B cell (primary cell): ENCODE data around the gene MEAK7. TPM values are rescaled to one million over a fixed set of nuclear protein-coding genes. Genes with fewer than 3 reads are reported as not detected.

Experiments
- ATAC-seq: fragments of 200-7000 bp; cut with Tn5 transposase; one replicate; pipeline ENCODE4 v1.10.0; 2021; ENCODE audit warnings: low read depth, mild to moderate bottlenecking, moderate number of reproducible peaks, moderate library complexity
- CTCF ChIA-PET: fragments of 350-600 bp; sonication (Branson Sonifier 250); formaldehyde crosslinking; loops from one replicate; lab custom pipeline; 2021; ENCODE audit warnings: antibody characterized with exemption, inconsistent platforms; lab: Charles Lee
- POLR2A ChIA-PET: fragments of 350-600 bp; sonication (Branson Sonifier 250); formaldehyde crosslinking; loops from one replicate; lab custom pipeline; 2021; ENCODE audit warnings: antibody characterized with exemption; lab: Charles Lee
- DNase-seq: peaks from one replicate; pipeline ENCODE4 v3.0.0; 2013
- H2AFZ ChIP-seq: 2 replicates; pipeline ENCODE4 v1.6.1; 2012; ENCODE audit warnings: mild to moderate bottlenecking, low read depth, low read length; ENCODE audit not compliant: insufficient read depth, poor library complexity, severe bottlenecking
- H3K27ac ChIP-seq, 2 donors: 1 replicate in 1 of 2; 2 replicates in 1 of 2; pipeline ENCODE4 v1.5.1; 2012 to 2013; ENCODE audit warnings: low read length in 2 of 2, mild to moderate bottlenecking in 2 of 2, moderate library complexity in 1 of 2
- H3K27me3 ChIP-seq, 4 experiments: fragments of 200-600 bp in 1 of 4; sonication (generic) in 1 of 4; replicated peaks in 1 of 4; 1 replicate in 2 of 4; 2 replicates in 2 of 4; pipeline versions ENCODE4 v1.6.1 to v1.7.0; 2013 to 2016; ENCODE audit warnings: low read length in 3 of 4, mild to moderate bottlenecking in 2 of 4, mixed read lengths in 1 of 4, moderate library complexity in 1 of 4; ENCODE audit not compliant: insufficient read depth in 4 of 4, control insufficient read depth in 3 of 4; ENCODE audit errors: control extremely low read depth in 1 of 4
- H3K36me3 ChIP-seq, 2 experiments: replicated peaks in 1 of 2; 1 replicate in 1 of 2; 2 replicates in 1 of 2; pipeline versions ENCODE4 v1.6.1 to v1.7.1; 2013; ENCODE audit warnings: low read length in 1 of 2; ENCODE audit not compliant: insufficient read depth in 2 of 2, control insufficient read depth in 1 of 2; ENCODE audit errors: control extremely low read depth in 1 of 2, extremely low read depth in 1 of 2
- H3K4me1 ChIP-seq, 2 donors: fragments of 200-600 bp in 1 of 2; sonication (generic) in 1 of 2; 1 replicate in 1 of 2; 2 replicates in 1 of 2; pipeline versions ENCODE4 v1.5.1 to v1.6.1; 2013 to 2017; ENCODE audit warnings: low read length in 2 of 2; ENCODE audit not compliant: control insufficient read depth in 2 of 2, insufficient read depth in 2 of 2
- H3K4me2 ChIP-seq: replicated peaks from 2 replicates; pipeline ENCODE3; 2012; ENCODE audit warnings: mild to moderate bottlenecking, low read depth, low read length; ENCODE audit not compliant: poor library complexity, severe bottlenecking
- H3K4me3 ChIP-seq, 5 experiments: fragments of 200-600 bp in 1 of 5; sonication (generic) in 1 of 5; 1 replicate in 3 of 5; 2 replicates in 2 of 5; pipeline versions ENCODE4 v1.5.1 to v1.7.0; 2011 to 2016; ENCODE audit warnings: low read length in 4 of 5, mild to moderate bottlenecking in 4 of 5, low read depth in 2 of 5, control low read depth in 1 of 5, moderate library complexity in 1 of 5; ENCODE audit not compliant: insufficient read depth in 1 of 5; ENCODE audit errors: control extremely low read depth in 1 of 5, extremely low read depth in 1 of 5
- H3K79me2 ChIP-seq: fragments of 200-600 bp; sonication (generic); one replicate; pipeline ENCODE4 v1.6.0; 2016; ENCODE audit warnings: low read length; ENCODE audit not compliant: control insufficient read depth, insufficient read depth
- H3K9ac ChIP-seq: fragments of 200-600 bp; sonication (generic); 2 replicates; pipeline ENCODE4 v1.6.1; 2017; ENCODE audit warnings: mild to moderate bottlenecking, low read length, moderate library complexity
- H3K9me3 ChIP-seq, 3 donors: one replicate each; pipeline versions ENCODE4 v1.6.1 to v1.7.1; 2013; ENCODE audit warnings: low read length in 2 of 3; ENCODE audit not compliant: control insufficient read depth in 2 of 3, insufficient read depth in 1 of 3; ENCODE audit errors: control extremely low read depth in 1 of 3
- H4K20me1 ChIP-seq: 2 replicates; pipeline ENCODE4 v1.6.0; 2012; ENCODE audit warnings: mild to moderate bottlenecking, low read length; ENCODE audit not compliant: insufficient read depth, control insufficient read depth, poor library complexity, severe bottlenecking
- H3K27ac Mint-ChIP-seq: one replicate; pipeline ENCODE4 v1.8.0; 2021; ENCODE audit warnings: mixed read lengths
- H3K27me3 Mint-ChIP-seq: one replicate; pipeline ENCODE4 v1.8.0; 2021; ENCODE audit warnings: mixed read lengths
- H3K4me1 Mint-ChIP-seq: one replicate; pipeline ENCODE4 v1.8.0; 2021; ENCODE audit warnings: mixed read lengths
- H3K4me3 Mint-ChIP-seq: one replicate; pipeline ENCODE4 v1.8.0; 2021; ENCODE audit warnings: mixed read lengths
- H3K9me3 Mint-ChIP-seq: one replicate; pipeline ENCODE4 v1.8.0; 2022; ENCODE audit warnings: mixed read lengths; ENCODE audit not compliant: insufficient read depth
- CTCF ChIP-seq: fragments of 200-600 bp; IDR thresholded peaks from one replicate; pipeline ENCODE4 v1.8.0; 2022; ENCODE audit warnings: antibody characterized with exemption, mild to moderate bottlenecking
- EZH2 ChIP-seq: IDR thresholded peaks from 2 replicates; pipeline ENCODE4 v1.6.1; 2012; ENCODE audit warnings: borderline replicate concordance, low read depth, mild to moderate bottlenecking, moderate library complexity, low read length; ENCODE audit not compliant: insufficient read depth, poor library complexity, severe bottlenecking
- whole genome bisulfite sequencing: methylation state at CpG from one replicate; pipeline ENCODE4 v1.1.5; 2013; ENCODE audit warnings: missing lambda C conversion rate; ENCODE audit not compliant: insufficient coverage; 5-methylcytosine and 5-hydroxymethylcytosine counted together
- intact Hi-C: fragments of 100-400 bp; cut with micrococcal nuclease; formaldehyde crosslinking; loops from one replicate; pipeline ENCODE4 v1.10.0; 2022
- polyA plus RNA-seq: library from polyadenylated mRNA; depleted of rRNA; stranded (reverse); fragments of >200 nt; gene quantifications from 2 replicates; pipeline ENCODE4 v1.2.3, GENCODE V29; 2012
- total RNA-seq, 2 donors: library from RNA; stranded (reverse); fragments of 120-200 nt in 1 of 2; gene quantifications; 1 replicate in 1 of 2; 2 replicates in 1 of 2; pipeline versions ENCODE4 v1.2.3 to v1.2.4, GENCODE V29; 2013 to 2022

The MEAK7 gene
- total and polyA plus RNA-seq, 2 donors (not counting 1 experiment from before 2014, with no cell fraction given): 3.9 to 19.3 TPM

GRCh38 chr16:84520725-84521496 is 16.5 kb upstream of the MEAK7 start:
- intact Hi-C loops: no loop called here
- TF ChIP-seq EZH2: no peak
- no peak for TF ChIP-seq CTCF
- WGBS: 67% methylated on average over 13 of the region's 17 CpGs
- H3K79me2 ChIP-seq: no peaks in the 10 kb centered on the region
- no peak overlapping the region for H2AFZ ChIP-seq
- H3K27ac ChIP-seq: no peak overlapping the region
- H3K4me3 ChIP-seq: no peak overlapping the region
- Mint-ChIP-seq H3K4me3 (no peak overlapping the region), H3K27ac (no peak overlapping the region), H3K4me1 (peaks cover 1% of the 10 kb centered on the region), H3K9me3 (no peaks in the 10 kb centered on the region), H3K27me3 (no peaks in the 10 kb centered on the region)
- ATAC-seq (no peak), DNase-seq (no peak)
- H3K9me3 ChIP-seq: peaks cover 0 to 5% (median 0%) of the 10 kb centered on the region in 3 donors
- no peaks in the 10 kb centered on the region for H3K36me3 ChIP-seq
- H4K20me1 ChIP-seq: no peaks in the 10 kb centered on the region
- no peak overlapping the region for H3K9ac ChIP-seq
- no peaks in the 10 kb centered on the region for H3K4me1 ChIP-seq
- H3K4me2 ChIP-seq: no peak overlapping the region
- POLR2A ChIA-PET: no interaction called here
- H3K27me3 ChIP-seq: no peaks in the 10 kb centered on the region
- CTCF ChIA-PET: interaction anchor here (0.6 to 1.4 kb wide), 4 partner anchors 10 to 152 kb away, joined by 3 to 4 read pairs (median 3); no protein-coding TSS in a partner anchor

- H3K9ac ChIP-seq: no peak overlapping the region
- no peak overlapping the region for H3K27ac ChIP-seq
- no peak overlapping the region for H3K4me3 ChIP-seq
- ChIA-PET POLR2A (no interaction called here), CTCF (interaction anchor here (0.6 to 1.4 kb wide), 3 partner anchors 9 to 852 kb away, joined by 3 to 4 read pairs (median 3); no protein-coding TSS in a partner anchor)
- no peaks in the 10 kb centered on the region for H3K79me2 ChIP-seq
- intact Hi-C loops: no loop called here
- no peak for DNase-seq
- Mint-ChIP-seq H3K27me3 (no peaks in the 10 kb centered on the region), H3K27ac (no peak overlapping the region), H3K9me3 (no peaks in the 10 kb centered on the region), H3K4me1 (peaks cover 7% of the 10 kb centered on the region), H3K4me3 (no peak overlapping the region)
- peaks cover 0 to 8% (median 0%) of the 10 kb centered on the region in 3 donors for H3K9me3 ChIP-seq
- no peak for ATAC-seq
- no peak overlapping the region for H3K4me2 ChIP-seq
- H3K27me3 ChIP-seq: no peaks in the 10 kb centered on the region
- H2AFZ ChIP-seq: no peak overlapping the region
- peaks cover 5 to 8% of the 10 kb centered on the region in 2 donors for H3K4me1 ChIP-seq
- 70% methylated on average over 10 of the region's 11 CpGs for WGBS
- TF ChIP-seq CTCF (no peak), EZH2 (no peak)
- no peaks in the 10 kb centered on the region for H3K36me3 ChIP-seq
- no peaks in the 10 kb centered on the region for H4K20me1 ChIP-seq
Observed at GRCh38 chr16:84519855-84520254, 15.4 kb upstream of the MEAK7 start.
